ENCODE data around the gene MACF1. TPM values are rescaled to one million over a fixed set of nuclear protein-coding genes. Genes with fewer than 3 reads are reported as not detected.

Gene MACF1
- total and polyA plus RNA-seq, 2 experiments from 2014 or later = 80.4 to 261 TPM

- Histone ChIP-seq H3K27me3 (no peaks in the 10 kb centered on the region), H3K36me3 (no peaks in the 10 kb centered on the region), H3K4me3 (peak overlapping the region; percentile 47), H3K4me1 (ENCODE audit: low read depth) (peaks cover 39% of the 10 kb centered on the region), H3K9me3 (ENCODE audit: low read depth) (no peaks in the 10 kb centered on the region), H3K27ac (peak overlapping the region; percentile 93)
- TF ChIP-seq CTCF (IDR thresholded peaks at IDR 0.05; ENCODE audit: low read depth, low read length) = no peak
- peak; percentile 62 to 88 for DNase-seq (ENCODE audit: low read depth in 1 of 2, low spot score in 1 of 2)
Observed at GRCh38 chr1:39214021-39214713, 9.7 kb downstream of the MACF1 start.

GRCh38 chr1:39214714-39214997 is 10.2 kb downstream of the MACF1 start:
- Histone ChIP-seq H3K9me3 (ENCODE audit: low read depth) (no peaks in the 10 kb centered on the region), H3K36me3 (no peaks in the 10 kb centered on the region), H3K4me1 (ENCODE audit: low read depth) (peaks cover 41% of the 10 kb centered on the region), H3K27ac (peak overlapping the region; percentile 93), H3K4me3 (peak overlapping the region; percentile 47), H3K27me3 (no peaks in the 10 kb centered on the region)
- no peak for DNase-seq (ENCODE audit: low read depth in 1 of 2, low spot score in 1 of 2)
- TF ChIP-seq CTCF (IDR thresholded peaks at IDR 0.05; ENCODE audit: low read depth, low read length) = no peak

- H3K4me1 ChIP-seq (ENCODE audit: low read depth) = peaks cover 41% of the 10 kb centered on the region
- no peak for TF ChIP-seq CTCF (IDR thresholded peaks at IDR 0.05; ENCODE audit: low read depth, low read length)
- H3K27ac ChIP-seq = peak overlapping the region; percentile 93
- no peaks in the 10 kb centered on the region for H3K36me3 ChIP-seq
- DNase-seq (ENCODE audit: low read depth in 1 of 2, low spot score in 1 of 2) = peak in 1 of 2 donors; percentile 51
- no peaks in the 10 kb centered on the region for H3K9me3 ChIP-seq (ENCODE audit: low read depth)
- peak overlapping the region; percentile 47 for H3K4me3 ChIP-seq
- H3K27me3 ChIP-seq = no peaks in the 10 kb centered on the region
Observed at GRCh38 chr1:39214998-39215873, 10.7 kb downstream of the MACF1 start.

- Histone ChIP-seq H3K9me3 (ENCODE audit: low read depth) (no peaks in the 10 kb centered on the region), H3K4me3 (peak overlapping the region; percentile 47), H3K27ac (peak overlapping the region; percentile 93), H3K27me3 (no peaks in the 10 kb centered on the region), H3K4me1 (ENCODE audit: low read depth) (peaks cover 50% of the 10 kb centered on the region), H3K36me3 (no peaks in the 10 kb centered on the region)
- no peak for DNase-seq (ENCODE audit: low read depth in 1 of 2, low spot score in 1 of 2)
- no peak for TF ChIP-seq CTCF (IDR thresholded peaks at IDR 0.05; ENCODE audit: low read depth, low read length)
Observed at GRCh38 chr1:39216771-39217170, 12.3 kb downstream of the MACF1 start.

- Histone ChIP-seq H3K4me3 (no peak overlapping the region), H3K27ac (peak overlapping the region; percentile 47), H3K9me3 (ENCODE audit: low read depth) (no peaks in the 10 kb centered on the region), H3K36me3 (no peaks in the 10 kb centered on the region), H3K4me1 (ENCODE audit: low read depth) (peaks cover 24% of the 10 kb centered on the region), H3K27me3 (no peaks in the 10 kb centered on the region)
- TF ChIP-seq CTCF (IDR thresholded peaks at IDR 0.05; ENCODE audit: low read depth, low read length) = no peak
- DNase-seq (ENCODE audit: low read depth in 1 of 2, low spot score in 1 of 2) = no peak
Observed at GRCh38 chr1:39220891-39221870, 16.7 kb downstream of the MACF1 start.

Measured in cardiac muscle cell (in vitro differentiated cells and primary cell).